CD4-positive, alpha-beta T cell treated with Interferon alpha-2 for 1 hour (primary cell): ENCODE measurements around the gene POLK.
"Not testable (repeated sequence)": the region's sequence is repeated elsewhere in the genome, so short reads cannot be mapped to it uniquely, and the experiment has no call there.

Experiments used
- DNase-seq, 2 donors: peaks; one replicate each; pipeline ENCODE4 v3.0.0-alpha.2; 2020 to 2022

Gene POLK

GRCh38 chr5:75510836-75511434 is 756 bp upstream of the POLK start:
- peak in 1 of 2 donors; percentile 58 for DNase-seq

DNA sequence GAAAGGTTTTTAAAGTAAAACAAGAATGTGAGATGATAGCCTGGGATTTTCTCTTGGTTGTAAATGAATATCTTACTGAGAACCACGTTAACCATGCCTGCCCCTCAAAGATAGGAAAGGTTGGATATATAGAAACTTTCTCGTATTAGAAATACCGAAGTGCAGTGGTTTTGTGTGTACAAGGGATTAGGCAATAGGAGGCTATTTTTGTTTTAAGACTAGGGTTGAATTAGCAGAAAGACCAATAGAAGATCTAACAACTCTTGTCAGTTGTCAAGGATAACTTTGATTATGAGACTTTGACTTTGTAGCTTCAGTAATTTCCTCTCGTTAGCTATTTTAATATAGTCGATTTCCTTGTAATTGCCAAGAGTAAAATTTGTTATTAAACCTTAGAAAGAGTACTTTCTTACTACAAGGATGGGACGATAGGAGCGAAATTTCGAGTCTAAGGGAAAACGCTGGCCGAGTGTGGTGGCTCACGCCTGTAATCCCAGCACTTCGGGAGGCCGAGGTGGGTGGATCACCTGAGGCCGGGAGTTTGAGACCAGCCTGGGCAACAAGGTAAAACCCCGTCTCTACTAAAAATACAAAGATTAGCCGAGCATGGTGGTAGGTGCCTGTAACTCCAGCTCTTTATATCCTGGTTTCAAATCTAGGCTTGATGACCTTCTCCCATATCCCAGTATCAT is 838 bp downstream of the POLK start:
- DNase-seq = no peak

GRCh38 chr5:75513841-75514240 is 2.1 kb downstream of the POLK start:
- DNase-seq = no peak

- no peak for DNase-seq
Measured at GRCh38 chr5:75514323-75514722, 2.6 kb downstream of the POLK start.

DNA sequence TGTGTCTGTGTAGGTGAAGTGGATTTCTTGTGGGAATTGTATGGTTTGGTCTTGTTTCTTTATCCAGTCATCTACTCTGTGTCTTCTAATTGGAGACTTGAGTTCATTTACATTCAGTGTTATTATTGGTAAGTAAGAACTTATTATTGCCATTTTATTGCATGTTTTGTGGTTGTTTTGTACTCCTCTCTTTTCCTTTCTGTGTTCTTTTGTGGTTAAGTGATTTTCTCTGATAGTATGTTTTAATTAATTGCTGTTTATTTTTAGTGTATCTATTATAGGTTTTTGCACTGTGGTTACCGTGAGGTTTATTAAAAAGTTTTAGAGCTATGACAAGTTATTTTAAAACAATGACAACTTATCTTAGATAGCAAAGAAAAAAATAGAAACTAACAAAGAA is 8.1 kb downstream of the POLK start:
- DNase-seq = no peak

DNA sequence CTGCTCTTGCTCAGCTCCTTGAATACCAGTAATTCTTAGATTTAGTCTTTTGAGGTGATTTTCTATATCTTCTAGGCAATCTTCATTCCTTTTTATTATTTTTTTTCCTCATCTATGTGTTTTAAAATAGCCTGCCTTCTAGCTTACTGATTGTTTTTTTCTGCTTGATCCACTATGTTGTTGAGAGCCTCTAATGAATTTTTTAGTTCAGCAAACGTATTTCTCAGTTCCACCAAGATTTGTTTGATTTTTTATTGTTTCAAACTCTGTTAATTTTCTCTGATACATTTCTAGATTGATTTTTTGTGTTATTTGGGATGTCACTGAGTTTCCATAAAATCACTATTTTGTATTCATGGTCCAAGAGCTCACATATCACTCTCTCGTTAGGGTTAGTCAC is 9.5 kb downstream of the POLK start:
- DNase-seq = no peak

DNA sequence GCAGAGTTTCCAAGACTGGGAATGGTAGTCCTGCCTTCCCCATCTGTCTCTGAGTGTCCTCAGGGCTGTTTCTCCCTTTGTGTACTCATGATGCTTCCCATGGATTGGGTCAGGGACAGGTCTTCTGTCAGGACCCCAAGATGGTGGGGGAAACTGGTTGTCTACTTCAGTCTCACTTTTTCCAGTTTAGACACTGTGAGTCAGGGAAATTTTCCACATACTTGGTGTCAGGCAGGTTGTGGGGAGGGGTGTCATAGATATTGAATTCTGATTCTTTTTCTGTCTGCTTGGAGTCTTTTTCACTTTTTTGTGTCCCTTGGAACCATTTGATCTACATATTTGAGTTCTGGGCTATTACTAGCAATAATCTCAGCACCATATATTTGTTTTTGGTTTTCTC is 10.3 kb downstream of the POLK start:
- no peak for DNase-seq

GRCh38 chr5:75522542-75522941 is 10.9 kb downstream of the POLK start:
- no peak for DNase-seq

- DNase-seq = no peak
Measured at GRCh38 chr5:75523275-75523674, 11.6 kb downstream of the POLK start.

DNA sequence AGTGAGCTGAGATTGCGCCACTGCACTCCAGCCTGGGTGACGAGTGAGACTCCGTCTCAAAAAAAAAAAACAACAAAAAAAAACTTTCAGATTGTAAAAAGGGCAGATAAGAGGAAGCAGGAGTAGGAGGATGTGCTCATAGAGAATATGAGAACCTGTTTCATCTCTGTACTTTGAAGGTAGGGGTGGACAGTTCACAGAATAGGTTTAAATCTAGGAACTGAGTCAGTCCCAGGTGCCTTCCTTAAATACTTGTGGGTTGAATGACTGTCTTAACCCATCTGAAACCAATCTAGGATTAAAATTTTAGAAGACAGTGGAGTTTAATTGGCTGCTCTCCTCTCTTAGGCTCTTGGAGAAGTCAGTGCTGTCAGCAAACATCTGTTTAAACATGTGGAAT is 12.4 kb downstream of the POLK start:
- no peak for DNase-seq

GRCh38 chr5:75524591-75524990 is 12.9 kb downstream of the POLK start:
- DNase-seq = no peak

- DNase-seq = no peak
Measured at GRCh38 chr5:75525344-75525743, 13.7 kb downstream of the POLK start.

DNA sequence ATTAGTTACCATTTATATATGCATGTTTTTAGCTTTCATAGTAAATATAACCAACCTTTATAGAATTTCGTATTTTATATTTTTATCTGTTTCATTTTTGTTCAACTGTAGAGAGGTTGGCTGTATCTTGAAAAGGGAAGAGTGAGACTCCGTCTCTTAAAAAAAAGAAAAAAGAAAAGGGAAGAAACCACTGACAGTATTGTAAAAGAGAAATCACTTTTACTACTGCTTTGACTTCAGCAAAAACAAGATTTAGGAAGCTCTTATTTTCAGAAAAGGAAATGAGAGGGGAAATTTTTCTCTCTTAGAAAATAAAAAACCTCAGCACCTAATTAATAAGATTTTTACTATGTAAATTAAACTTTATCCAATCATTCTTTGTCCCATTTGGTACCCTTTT is 14.4 kb downstream of the POLK start:
- no peak for DNase-seq

- DNase-seq = no peak
Measured at GRCh38 chr5:75529185-75529584, 17.5 kb downstream of the POLK start.

DNA sequence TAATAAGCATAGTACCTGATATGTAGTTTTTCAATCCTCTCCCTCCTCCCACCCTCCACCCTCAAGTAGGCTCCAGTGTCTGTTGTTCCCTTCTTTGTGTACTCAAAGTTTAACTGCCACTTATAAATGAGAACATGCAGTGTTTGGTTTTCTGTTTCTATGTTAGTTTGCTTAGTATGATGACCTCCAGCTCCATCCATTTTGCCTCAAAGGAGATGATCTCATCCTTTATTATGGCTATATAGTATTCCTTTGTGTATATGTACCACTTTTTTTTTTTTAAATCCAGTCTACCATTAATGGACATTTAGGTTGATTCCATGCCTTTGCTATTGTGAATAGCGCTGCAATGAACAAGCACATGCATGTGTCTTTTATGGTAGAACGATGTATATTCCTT is 20.5 kb downstream of the POLK start:
- DNase-seq = no peak

GRCh38 chr5:75533716-75534115 is 22.0 kb downstream of the POLK start:
- DNase-seq = not testable (repeated sequence)

GRCh38 chr5:75534734-75535133 is 23.0 kb downstream of the POLK start:
- DNase-seq = no peak

DNA sequence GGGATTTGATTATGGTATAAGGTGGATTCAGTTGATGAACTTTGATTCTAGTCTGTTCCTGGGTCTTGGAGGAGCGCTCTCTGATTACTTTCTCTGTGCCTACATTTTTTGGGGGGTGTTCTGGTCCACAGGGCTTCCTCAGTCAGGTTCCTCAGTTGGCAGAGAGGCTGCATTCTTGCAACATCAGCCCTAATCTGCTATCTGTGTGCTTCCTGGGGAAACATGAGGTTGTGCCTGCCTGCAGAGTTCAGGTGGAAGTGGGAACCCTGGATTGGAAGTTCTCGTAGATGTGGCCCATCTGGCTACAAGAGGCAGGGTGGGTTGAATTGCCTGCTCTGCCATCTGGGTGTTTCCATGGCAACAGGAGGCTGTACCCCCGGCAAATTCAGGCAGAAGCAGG is 24.5 kb downstream of the POLK start:
- DNase-seq = no peak

DNA sequence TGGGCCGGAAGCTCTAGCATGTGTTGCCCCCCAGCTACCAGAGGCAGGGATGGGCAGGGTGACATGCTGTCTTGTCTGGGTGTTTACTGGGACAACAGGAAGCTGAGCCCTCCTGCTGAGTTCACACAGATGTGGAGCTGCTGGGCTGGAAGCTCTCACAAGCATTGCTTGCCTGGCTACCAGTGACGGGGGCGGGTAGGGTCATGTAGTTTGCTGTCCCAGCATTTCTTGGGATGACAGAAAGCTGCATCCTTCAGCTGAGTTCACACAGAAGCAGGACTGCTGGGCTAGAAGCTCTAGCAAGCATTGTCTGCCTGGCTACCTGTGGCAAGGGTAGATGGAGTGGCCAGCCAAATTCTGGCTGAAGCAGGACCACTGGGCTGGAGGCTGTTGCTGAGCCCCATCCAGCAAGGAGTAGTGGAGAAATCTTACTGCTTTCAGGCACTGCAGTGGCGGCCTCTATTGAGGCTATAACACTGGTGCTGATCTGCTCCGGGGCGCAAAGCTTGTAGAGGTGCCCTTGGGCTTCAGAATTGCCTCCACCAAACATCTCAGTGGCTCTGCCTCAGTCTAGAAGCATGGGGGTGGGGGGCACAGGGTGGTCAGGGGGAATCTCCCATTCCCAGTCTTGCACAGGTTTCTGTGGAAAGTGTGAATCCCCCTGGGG is 25.1 kb downstream of the POLK start:
- DNase-seq = no peak

- DNase-seq = no peak
Measured at GRCh38 chr5:75538211-75538610, 26.5 kb downstream of the POLK start.

DNA sequence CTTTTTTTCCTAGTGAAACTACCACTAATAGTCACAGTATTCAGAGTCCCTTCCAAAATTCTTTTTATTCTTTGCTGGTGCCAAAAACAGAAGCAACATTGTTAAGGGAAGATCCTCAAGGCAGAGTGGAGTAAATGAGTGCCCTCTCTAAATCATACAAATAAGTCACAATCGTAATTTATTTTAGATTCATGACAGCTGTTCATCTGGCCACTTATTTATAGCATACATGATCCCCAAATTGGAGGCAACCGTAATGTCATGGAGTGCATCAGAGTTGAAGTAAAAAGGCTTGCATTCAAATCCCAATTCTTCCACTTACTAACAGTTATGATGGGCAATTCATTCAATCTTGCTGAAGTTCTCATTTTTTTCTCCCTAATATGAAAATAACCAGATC is 33.4 kb downstream of the POLK start:
- DNase-seq = no peak

- DNase-seq = no peak
Measured at GRCh38 chr5:75546830-75547229, 35.1 kb downstream of the POLK start.

DNA sequence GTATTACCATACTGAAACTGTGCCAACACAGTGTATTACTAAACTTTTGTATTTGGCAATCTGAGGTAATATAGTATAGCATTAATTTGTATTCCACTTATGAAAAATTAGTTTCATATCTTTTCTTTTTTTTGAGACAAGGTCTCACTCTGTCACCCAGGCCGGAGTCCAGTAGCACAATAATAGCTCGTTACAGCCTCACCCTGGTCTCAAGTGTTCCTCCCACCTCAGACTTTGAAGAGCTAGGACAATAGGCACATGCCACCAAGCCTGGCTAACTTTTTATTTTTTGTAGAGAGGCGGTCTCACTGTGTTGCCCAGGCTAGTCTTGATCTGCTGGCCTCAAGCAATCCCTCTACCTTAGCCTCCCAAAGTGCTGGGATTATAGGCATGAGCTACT is 36.1 kb downstream of the POLK start:
- DNase-seq = no peak

DNA sequence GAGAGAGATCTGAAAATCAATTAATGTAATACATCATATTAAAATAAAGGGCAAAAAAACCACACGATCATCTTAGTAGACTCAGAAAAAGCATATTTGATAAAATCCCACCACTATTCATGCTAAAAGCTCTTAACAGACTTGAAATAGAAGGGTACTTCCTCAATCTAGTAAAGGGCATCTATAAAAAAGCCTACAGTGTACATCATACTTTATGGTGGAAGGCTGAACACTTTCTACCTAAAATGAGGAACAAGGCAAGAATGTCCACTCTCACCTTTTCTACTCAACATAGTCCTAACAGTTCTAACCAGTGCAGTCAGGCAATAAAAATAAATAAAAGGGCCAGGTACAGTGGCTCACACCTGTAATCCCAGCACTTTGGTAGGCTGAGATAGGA is 38.9 kb downstream of the POLK start:
- DNase-seq = no peak

- DNase-seq = no peak
Measured at GRCh38 chr5:75551471-75551870, 39.8 kb downstream of the POLK start.
